GM21390 (cell line): ENCODE measurements around the gene SRGAP2B.
A peak's percentile ranks its signal among the peaks of the same experiment; 100 is the strongest.
"Not testable (repeated sequence)": the region's sequence is repeated elsewhere in the genome, so short reads cannot be mapped to it uniquely, and the experiment has no call there.

Experiments
- ATAC-seq: cut with Tn5 transposase; IDR thresholded peaks from one replicate; pipeline ENCODE4 v1.9.1; 2021; ENCODE audit not compliant: unreplicated experiment

The SRGAP2B gene

GRCh38 chr1:145047553-145047952, 47.6 kb downstream of the SRGAP2B start:
- peak; percentile 80 for ATAC-seq

GRCh38 chr1:145045571-145046273, 49.4 kb downstream of the SRGAP2B start:
- ATAC-seq: not testable (repeated sequence)

DNA sequence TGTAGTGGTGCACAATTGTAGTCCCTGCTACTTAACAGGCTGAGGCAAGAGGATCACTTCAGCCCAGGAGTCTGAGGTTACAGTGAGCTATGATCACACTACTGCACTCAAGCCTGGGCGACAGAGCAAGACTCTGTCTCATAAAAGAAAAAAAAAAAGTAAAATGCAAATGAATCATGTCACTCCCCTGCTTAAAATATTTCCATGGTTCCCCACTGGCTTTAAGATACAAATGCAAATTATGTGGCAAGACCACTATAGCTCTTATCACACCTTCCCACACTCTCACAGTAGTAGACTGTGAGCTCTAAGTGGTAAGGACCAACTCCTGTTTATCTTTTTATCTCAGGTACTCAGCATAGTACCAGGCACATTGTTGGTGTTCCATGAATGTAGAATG, 53.6 kb downstream of the SRGAP2B start:
- peak; percentile 92 for ATAC-seq

DNA sequence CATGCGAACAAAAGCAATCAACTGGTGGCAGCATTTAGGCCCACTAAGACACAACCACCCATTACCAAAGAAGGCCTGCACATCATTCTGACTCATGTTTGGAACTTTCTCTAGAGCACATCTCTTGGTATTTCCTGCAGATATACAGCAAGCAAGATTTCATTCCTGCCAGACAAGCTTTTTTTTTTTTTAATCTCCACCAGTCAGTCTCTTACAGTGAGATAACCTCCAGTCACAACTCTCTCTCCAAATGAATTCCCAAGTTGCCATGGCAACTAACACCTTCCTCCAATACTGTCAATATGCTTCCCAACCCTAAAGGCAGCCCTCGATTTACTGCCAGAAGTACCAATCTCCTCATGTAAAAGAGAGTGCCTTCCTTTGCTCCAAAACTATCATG, 59.1 kb downstream of the SRGAP2B start:
- ATAC-seq: not testable (repeated sequence)

DNA sequence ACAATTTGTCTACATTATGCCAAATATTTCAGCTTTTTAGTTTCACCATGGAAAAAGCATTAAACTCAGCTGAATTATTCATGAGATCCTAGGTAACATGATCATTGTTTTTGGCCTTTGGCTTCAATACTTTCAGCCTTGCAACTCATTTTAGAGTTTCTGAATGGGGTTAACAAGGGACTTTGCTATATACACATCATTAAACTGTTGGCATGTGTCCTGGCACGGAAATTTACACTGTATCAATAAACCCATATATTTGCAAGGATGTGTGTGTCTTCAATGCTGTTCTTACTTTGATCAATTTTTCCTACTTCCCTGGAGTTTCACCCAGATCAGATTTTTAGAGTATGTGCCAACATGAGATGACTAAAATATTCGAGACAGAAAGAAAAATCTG, 61.6 kb downstream of the SRGAP2B start:
- not testable (repeated sequence) for ATAC-seq

DNA sequence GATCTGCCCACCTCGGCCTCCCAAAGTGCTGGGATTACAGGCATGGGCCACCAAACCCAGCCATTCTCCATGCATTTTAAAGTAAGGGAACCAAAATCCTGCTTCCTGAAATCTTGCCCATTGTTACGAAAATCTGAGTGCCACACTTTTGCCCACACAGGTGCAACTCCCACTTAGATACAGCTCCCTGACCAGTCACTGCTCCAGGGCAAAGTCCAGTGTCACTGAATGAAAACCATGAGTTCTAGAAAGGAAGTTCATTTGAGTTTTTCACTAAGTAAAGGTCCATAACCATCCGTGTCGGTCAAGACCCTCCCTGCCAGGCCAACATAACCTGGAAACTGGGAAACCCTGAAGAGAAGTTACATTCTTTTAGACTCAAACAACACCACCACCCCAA, 67.9 kb downstream of the SRGAP2B start:
- ATAC-seq: not testable (repeated sequence)

GRCh38 chr1:145025286-145025685, 69.8 kb downstream of the SRGAP2B start:
- ATAC-seq: not testable (repeated sequence)

DNA sequence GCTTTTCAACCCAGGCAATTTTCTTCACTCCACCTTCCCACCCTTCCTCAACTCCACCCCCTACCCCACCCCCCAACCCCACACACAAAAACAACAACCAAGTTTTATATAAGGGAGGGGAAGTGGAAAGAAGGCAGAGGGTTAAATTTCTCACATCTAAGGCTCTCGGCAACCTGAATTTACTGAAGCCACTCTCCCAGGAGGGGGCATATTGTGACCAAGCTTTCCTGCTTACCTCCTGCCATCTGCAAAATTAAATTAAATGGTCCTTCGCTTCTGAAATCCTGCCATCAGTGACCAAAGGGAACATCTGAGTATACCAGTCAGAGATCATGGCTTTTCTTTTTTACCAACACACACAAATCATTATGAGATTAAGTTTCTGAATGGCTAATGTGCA, 72.9 kb downstream of the SRGAP2B start:
- not testable (repeated sequence) for ATAC-seq

- not testable (repeated sequence) for ATAC-seq
Observed at GRCh38 chr1:145021749-145022148, 73.4 kb downstream of the SRGAP2B start.

GRCh38 chr1:145019709-145020108, 75.4 kb downstream of the SRGAP2B start:
- not testable (repeated sequence) for ATAC-seq

- not testable (repeated sequence) for ATAC-seq
Observed at GRCh38 chr1:145017725-145018124, 77.4 kb downstream of the SRGAP2B start.

DNA sequence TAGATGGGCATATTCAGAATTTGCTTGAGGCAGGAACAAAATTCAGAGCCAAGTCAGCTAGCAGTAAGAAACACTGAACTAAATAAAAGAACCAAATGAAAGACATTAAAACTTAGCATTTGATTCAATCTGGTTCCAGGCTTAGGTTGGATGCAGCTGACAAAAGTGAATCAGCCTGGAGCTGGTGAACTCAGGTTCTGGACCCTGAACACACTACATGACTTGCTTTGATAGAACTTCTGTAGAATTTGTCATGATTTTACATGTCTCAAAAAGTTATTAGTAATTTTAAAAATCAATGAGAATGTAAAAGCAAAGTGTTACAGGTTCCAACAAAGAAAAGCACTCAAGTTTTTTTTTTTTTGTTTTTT, 78.7 kb downstream of the SRGAP2B start:
- not testable (repeated sequence) for ATAC-seq

DNA sequence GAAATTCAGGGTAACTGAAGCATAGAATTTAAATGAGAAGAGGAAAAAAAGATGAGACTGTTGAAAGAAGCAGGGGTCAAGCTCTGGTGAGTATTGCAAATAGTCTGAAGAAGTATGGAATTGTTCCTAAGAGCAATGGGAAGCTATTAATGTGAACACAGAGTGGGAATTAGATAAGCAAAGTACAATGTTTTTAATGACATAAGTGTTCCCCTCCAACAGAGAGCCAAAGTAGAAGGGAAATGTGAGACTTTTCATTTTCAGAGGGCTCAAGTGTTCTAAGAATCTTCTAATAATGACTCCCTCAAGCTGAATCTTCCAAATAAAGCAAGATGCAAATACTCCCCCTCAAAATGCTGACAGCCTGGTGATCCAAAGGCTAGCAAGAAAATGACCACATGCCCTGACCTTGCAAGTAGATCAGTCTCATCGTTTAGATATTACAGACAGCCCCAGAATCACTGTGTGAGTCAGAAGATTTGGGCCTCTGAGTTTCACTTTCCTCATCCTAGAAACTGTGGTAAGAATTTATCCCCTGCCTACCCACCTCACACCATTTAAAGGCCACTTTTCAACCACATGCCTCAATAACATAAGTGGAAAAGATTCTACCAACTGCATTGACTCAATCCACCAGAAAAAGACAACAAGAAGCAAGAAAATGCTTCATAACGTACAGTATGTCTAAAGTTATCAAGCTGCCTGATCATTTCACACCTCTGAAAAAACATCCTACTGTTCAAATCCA, 79.2 kb downstream of the SRGAP2B start:
- ATAC-seq: peak; percentile 62

DNA sequence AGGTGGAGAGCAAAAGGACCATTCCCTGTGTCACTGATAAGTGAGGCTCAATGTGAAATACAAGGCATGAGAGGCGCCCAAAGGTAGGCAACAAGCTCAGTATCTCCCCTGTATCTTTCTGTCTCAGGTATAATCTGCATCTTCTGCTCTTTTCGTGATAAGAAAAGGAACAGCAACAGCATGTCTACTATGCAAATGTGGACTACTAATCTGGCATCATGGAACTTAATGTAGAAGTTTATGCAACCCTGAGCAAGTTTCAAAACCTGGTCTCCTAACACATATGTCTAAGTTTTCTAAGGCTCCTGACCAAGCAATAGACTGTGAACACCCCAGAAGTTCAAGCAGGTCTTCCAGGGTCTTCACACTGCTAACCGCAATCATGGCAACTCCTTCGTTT, 81.8 kb downstream of the SRGAP2B start:
- ATAC-seq: not testable (repeated sequence)

DNA sequence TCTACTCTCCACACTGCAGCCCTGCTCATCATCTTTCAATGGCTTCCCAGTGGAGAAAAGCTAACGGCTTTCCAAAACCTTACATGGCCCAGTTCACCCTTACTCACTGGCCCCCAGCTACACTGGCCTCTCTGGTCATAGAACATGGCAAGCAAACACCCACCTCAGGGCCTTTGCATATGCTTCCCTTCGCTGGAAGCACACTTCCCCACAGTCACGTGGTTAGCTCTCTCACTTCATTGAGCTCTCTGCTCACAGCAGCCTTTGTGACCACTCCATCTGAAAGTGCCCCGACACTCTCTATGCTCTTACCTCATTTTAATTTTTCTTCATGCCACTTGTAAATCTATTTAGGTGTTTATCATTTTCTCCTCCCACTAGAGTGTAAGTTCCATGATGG, 83.3 kb downstream of the SRGAP2B start:
- ATAC-seq: not testable (repeated sequence)

DNA sequence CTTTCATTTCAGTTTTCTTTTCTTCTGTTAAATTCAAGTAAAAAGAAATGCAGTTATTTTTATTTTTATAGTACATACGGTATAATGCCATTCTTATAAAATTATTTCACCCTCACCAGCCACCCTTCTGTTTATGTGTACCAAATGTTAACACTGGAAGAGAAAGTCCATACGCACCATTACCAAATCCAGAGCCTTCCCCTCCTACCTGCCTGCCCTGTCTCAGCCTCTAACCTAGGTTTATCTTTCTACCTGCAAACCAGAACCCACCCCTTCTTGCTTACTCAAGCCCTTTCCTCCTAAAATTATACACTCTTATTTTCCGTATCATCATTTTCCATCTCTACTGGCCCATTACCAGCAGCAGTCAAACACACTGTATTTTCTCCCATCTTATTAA, 84.5 kb downstream of the SRGAP2B start:
- not testable (repeated sequence) for ATAC-seq

- not testable (repeated sequence) for ATAC-seq
Observed at GRCh38 chr1:145009928-145010327, 85.2 kb downstream of the SRGAP2B start.

DNA sequence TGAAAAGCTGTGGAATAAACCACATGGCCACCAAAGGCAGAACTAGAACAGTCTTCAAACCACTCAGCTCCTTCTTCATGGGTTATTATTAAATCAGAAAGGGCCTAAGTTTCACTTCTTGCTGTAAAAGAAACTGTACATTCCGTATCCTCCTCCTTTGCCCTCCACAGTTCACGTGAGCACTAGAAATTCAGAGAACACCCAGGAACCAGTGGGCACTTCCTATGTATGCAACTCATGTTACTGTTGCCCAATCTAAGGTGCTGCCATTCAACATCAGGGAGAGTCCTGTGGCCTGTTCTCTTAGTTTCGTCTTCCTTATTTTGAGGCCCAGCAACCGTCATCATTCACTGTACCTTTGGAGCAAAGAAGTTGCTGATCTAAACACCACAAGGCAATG, 86.7 kb downstream of the SRGAP2B start:
- peak; percentile 64 for ATAC-seq

DNA sequence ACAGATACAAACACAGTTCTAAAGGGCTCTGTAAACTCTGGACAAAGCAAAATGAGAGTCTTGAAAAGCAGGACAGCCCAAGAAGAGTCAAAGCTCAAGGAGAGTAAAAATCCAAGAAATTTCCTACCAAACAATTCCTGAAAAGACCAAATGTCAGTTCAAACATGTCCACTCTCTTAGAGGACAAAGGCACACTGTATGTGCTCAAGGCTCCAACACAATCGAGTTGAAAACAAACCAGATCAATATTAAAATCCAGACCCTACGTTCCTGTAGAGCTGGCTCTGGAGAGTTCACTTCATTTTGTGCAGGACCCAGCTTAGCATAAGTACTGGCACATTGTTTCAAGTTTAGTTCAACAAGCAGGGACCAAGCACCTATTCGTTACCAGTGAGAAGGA, 90.0 kb downstream of the SRGAP2B start:
- not testable (repeated sequence) for ATAC-seq

- not testable (repeated sequence) for ATAC-seq
Observed at GRCh38 chr1:145001381-145001780, 93.7 kb downstream of the SRGAP2B start.

DNA sequence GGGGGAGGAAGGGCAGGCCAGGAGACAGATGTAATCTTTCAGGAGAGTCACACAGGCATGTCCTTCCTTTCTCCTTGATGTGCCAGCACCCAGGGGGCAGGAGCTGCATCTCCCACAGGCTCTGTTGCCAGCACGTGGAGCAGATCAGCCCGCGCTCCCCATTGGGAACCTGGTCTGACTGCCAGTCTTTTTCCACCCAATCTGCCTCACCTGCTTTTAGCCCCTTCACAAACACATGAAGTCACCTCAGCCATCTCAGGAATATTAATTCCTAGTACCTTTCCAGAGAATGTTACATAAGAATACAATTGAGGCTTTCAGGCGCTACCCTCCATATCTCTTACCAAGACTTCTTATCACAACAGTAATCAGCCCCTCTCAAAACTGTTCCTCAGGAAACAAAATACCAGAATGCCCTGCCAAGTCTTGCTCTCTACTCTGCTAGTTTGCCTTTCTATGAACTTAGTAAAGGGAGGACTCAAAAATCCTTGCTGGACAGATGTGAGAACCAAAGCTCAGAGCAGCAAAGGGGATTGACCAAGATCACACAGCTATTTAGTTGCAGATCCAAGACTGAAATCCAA, 94.3 kb downstream of the SRGAP2B start:
- not testable (repeated sequence) for ATAC-seq
